ENCODE measurements around the gene CYP4V2.
"Not testable (repeated sequence)": the region's sequence is repeated elsewhere in the genome, so short reads cannot be mapped to it uniquely, and the experiment has no call there.

GRCh38 chr4:186242031-186242430 is 50.7 kb downstream of the CYP4V2 start:
- not testable (repeated sequence) for TF ChIP-seq CTCF, POLR2A (IDR thresholded peaks at IDR 0.05)
